ENCODE measurements around the gene ERBB4. TPM values are rescaled to one million over a fixed set of nuclear protein-coding genes. Genes with fewer than 3 reads are reported as not detected.

Gene ERBB4
- total and polyA plus RNA-seq, 10 of the 15 experiments (the other 5 are each of a cell fraction or from before 2014, with no cell fraction given) = under 0.01 to 0.23 (median 0.01) TPM; not detected in 4

- H2AFZ ChIP-seq (ENCODE audit: control insufficient read depth, low read depth, low read length) = no peak overlapping the region
- no peak overlapping the region for H3K4me3 ChIP-seq
- no peak for DNase-seq (ENCODE audit: low read depth, low spot score)
- POLR2A ChIA-PET = interaction anchor here (0.7 kb wide), 2 partner anchors 11 to 941 kb away, joined by 3 to 4 read pairs; no protein-coding TSS in a partner anchor
- H3K4me2 ChIP-seq (ENCODE audit: control insufficient read depth, insufficient read depth) = no peak overlapping the region
- no peaks in the 10 kb centered on the region for H3K36me3 ChIP-seq (ENCODE audit: control insufficient read depth in 2 of 2, insufficient read depth in 2 of 2, low read length in 1 of 2)
- in situ Hi-C loops (cut with MboI) (no loop called here), intact Hi-C loops (cut with micrococcal nuclease; ENCODE audit: unreplicated experiment) (no loop called here)
- no peak for TF ChIP-seq ESRRA (IDR thresholded peaks at IDR 0.05; ENCODE audit: low read length)
- TF ChIP-seq SREBF1 (IDR thresholded peaks at IDR 0.05; ENCODE audit: low read length) = no peak
- no peak for TF ChIP-seq SMARCA5 (IDR thresholded peaks at IDR 0.05)
- TF ChIP-seq CREB1 (IDR thresholded peaks at IDR 0.05; ENCODE audit: low read depth) = no peak
- TF ChIP-seq TCF7 (IDR thresholded peaks at IDR 0.05; ENCODE audit: borderline replicate concordance) = no peak
- TF ChIP-seq BCLAF1 (IDR thresholded peaks at IDR 0.05) = no peak
- no peak for TF ChIP-seq NR2F1 (conservative IDR thresholded peaks at IDR 0.05)
- no peak for TF ChIP-seq SMC3 (IDR thresholded peaks at IDR 0.05; ENCODE audit: borderline replicate concordance, low read length)
- no peak for TF ChIP-seq E2F8 (IDR thresholded peaks at IDR 0.05; ENCODE audit: low read depth, partially characterized antibody)
- no peak for TF ChIP-seq MEF2A (IDR thresholded peaks at IDR 0.05; ENCODE audit: insufficient read depth, low read depth, low read length)
- no peak for TF ChIP-seq SRF (IDR thresholded peaks at IDR 0.05; ENCODE audit: low read depth in 2 of 2, low read length in 2 of 2)
- TF ChIP-seq KAT2A (conservative IDR thresholded peaks at IDR 0.05; ENCODE audit: control insufficient read depth, low read depth, low read length) = no peak
- no peaks in the 10 kb centered on the region for H3K79me2 ChIP-seq (ENCODE audit: control insufficient read depth, insufficient read depth, low read length)
- RAD21 ChIA-PET (ENCODE audit: unreplicated experiment) = interaction anchor here (0.8 kb wide), 1 partner anchor 797 kb away, joined by 3 read pairs; no protein-coding TSS in a partner anchor
- H3K27ac ChIP-seq (ENCODE audit: control insufficient read depth, insufficient read depth) = no peak overlapping the region
- FAIRE-seq = no peak
- H3K9ac ChIP-seq (ENCODE audit: control insufficient read depth, insufficient read depth, low read length) = no peak overlapping the region
- H3K9me3 ChIP-seq (replicated peaks; ENCODE audit: control insufficient read depth, insufficient read depth, low read length) = no peaks in the 10 kb centered on the region
- BruUV-seq (replicated peaks) = no TSS peak
- 0 out of 3 replicates have a peak, but pooled peaks have one; percentile 34 for ATAC-seq
- peaks cover 16 to 17% of the 10 kb centered on the region in 2 experiments for H3K27me3 ChIP-seq (replicated peaks in 1 of 2; ENCODE audit: control insufficient read depth in 2 of 2, insufficient read depth in 2 of 2, low read length in 1 of 2)
- 73% methylated on average over 4 of the region's 4 CpGs for WGBS (ENCODE audit: insufficient coverage, insufficient replicate concordance, low lambda C conversion rate, missing lambda C conversion rate)
- no peaks in the 10 kb centered on the region for H4K20me1 ChIP-seq (ENCODE audit: control insufficient read depth, insufficient read depth)
- CTCF ChIA-PET = no interaction called here
- H3K4me1 ChIP-seq (ENCODE audit: control insufficient read depth, insufficient read depth, low read length) = no peaks in the 10 kb centered on the region
- SMC1A ChIA-PET (ENCODE audit: uncharacterized antibody, unreplicated experiment) = interaction anchor here (1.2 kb wide), 1 partner anchor 768 kb away, joined by 3 read pairs; no protein-coding TSS in a partner anchor
Measured at GRCh38 chr2:212540341-212540740, 1.7 kb upstream of the ERBB4 start.
